ENCODE data around the gene RHBDF1.

Gene RHBDF1

DNA sequence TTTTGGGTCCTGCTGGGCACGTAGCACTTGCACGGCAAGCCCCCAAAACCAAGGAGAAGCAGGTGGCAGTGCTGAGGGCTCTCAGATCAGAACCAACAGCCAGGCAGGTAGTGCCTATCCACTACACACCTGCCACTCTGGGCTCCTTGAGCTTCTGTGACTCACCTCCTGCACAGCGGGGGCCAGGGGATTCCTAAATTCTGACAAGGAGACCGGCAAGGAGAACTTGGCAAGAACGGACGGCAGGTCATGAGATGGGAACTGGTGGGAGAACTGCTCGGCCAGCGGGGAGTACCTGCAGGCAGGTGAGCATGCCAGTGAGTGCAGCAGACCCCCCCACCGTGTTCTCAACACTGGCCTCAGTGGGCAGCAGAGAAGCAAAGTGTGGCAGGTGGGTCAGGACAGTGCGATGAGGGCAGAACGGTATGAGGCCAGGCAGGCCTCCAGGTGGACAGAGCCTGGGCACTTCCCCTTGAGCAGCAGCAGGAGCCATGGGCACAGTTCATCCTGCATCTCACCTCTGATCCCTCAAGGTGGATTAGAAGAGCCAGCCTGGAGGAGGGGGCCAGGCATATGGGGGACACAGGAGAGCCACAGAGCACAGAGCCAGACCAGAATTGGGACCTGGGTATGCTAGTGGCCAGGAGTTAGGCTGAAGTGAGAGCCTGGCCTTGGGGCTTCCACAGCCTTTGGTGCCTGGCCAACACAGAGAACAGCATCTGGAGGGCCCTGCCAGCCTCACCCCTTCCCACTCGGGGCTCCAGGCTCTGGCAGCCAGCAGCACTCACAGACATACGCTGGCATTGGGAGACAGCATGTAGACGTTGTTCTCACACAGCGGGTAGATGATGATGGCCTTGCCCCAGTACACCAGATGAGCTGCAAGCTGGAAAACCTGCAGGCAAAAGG, 20.3 kb upstream of the RHBDF1 start:
- Histone ChIP-seq H3K27ac (ENCODE audit: low read length) (no peak overlapping the region), H3K9me3 (ENCODE audit: control insufficient read depth in 2 of 2, low read length in 2 of 2) (no peaks in the 10 kb centered on the region), H3K4me3 (ENCODE audit: low read length in 2 of 2) (no peak overlapping the region), H3K4me1 (ENCODE audit: control insufficient read depth, insufficient read depth, low read length) (peaks cover 19% of the 10 kb centered on the region), H3K9ac (ENCODE audit: low read length in 2 of 2) (no peak overlapping the region), H3K36me3 (ENCODE audit: control insufficient read depth in 2 of 2, insufficient read depth in 2 of 2, low read length in 2 of 2) (peaks cover 13 to 20% of the 10 kb centered on the region in 2 donors), H3K27me3 (ENCODE audit: control insufficient read depth in 1 of 2, insufficient read depth in 2 of 2, low read length in 2 of 2) (no peaks in the 10 kb centered on the region)

DNA sequence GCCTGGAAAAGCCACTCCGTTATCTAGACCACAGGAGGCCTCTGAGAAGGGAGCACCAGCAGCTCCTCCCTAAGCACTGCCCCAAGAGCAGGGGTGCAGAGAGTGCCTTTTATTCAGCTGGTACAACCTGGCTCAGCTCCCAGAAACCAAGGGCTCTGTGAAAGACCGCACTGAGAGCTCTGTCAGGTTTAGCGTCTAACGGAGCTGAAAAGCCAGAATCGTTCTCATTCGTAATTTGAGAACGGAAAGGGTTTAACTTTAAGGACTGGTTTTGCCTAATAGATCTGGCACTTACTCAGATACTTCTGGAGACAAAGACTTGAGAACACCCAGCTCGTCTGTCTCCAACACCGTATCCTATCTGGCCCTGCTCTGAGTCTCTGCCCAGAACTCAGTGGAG, 19.1 kb upstream of the RHBDF1 start:
- peaks cover 11% of the 10 kb centered on the region for H3K4me1 ChIP-seq (ENCODE audit: control insufficient read depth, insufficient read depth, low read length)
- H3K27me3 ChIP-seq (ENCODE audit: control insufficient read depth in 1 of 2, insufficient read depth in 2 of 2, low read length in 2 of 2), result no peaks in the 10 kb centered on the region
- peak overlapping the region; percentile 44 to 62 for H3K9ac ChIP-seq (ENCODE audit: low read length in 2 of 2)
- H3K4me3 ChIP-seq (ENCODE audit: low read length in 2 of 2), result no peak overlapping the region
- peak overlapping the region; percentile 46 for H3K27ac ChIP-seq (ENCODE audit: low read length)
- no peaks in the 10 kb centered on the region for H3K9me3 ChIP-seq (ENCODE audit: control insufficient read depth in 2 of 2, low read length in 2 of 2)
- peaks cover 20 to 23% of the 10 kb centered on the region in 2 donors for H3K36me3 ChIP-seq (ENCODE audit: control insufficient read depth in 2 of 2, insufficient read depth in 2 of 2, low read length in 2 of 2)

DNA sequence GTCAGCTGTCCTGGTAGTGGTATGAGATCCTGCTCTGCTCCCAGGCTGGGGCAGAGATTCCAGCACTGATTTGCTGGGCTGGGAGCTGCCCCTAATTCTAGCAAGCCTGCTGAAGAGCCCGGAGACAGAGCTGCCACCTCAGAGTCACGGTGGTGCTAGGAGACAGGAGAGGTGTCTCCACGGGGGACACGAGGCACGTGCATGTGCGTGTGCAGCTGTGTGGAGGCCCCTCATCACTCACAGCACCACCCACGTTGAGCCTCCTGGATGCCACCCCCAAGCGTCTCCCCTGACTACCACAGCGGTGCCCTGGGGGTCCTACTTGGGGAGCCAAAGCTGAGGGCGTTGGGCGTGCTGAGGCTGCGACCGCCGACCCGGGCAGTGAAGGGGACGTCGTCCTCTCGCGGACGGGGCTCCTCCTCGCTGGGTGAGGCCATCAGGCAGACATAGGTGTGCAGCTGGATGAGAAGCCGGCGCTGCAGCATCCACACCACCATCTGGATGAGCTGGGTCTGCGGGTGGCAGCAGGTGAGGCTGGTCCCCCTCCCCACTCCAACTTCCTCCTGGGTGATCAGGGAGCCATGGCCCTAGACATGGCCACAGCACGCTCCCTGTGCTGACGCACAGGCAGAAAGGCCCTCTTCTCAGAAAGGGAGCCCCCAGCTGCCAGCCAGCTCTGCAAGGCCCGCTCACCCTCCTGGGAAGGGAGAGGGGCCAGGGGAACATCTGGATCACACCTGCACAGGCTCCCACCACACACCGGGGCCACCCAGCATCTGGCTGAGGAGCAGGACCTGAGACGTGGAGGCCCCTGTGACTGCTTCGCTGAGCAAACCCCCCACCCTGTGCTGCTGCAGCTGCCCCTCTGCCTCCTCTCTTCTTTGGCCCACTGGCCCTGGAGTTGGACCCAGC, 17.2 kb upstream of the RHBDF1 start:
- Histone ChIP-seq H3K27ac (ENCODE audit: low read length) (no peak overlapping the region), H3K9ac (ENCODE audit: low read length in 2 of 2) (no peak overlapping the region), H3K4me1 (ENCODE audit: control insufficient read depth, insufficient read depth, low read length) (peaks cover 20% of the 10 kb centered on the region), H3K36me3 (ENCODE audit: control insufficient read depth in 2 of 2, insufficient read depth in 2 of 2, low read length in 2 of 2) (peaks cover 20 to 30% of the 10 kb centered on the region in 2 donors), H3K9me3 (ENCODE audit: control insufficient read depth in 2 of 2, low read length in 2 of 2) (no peaks in the 10 kb centered on the region), H3K27me3 (ENCODE audit: control insufficient read depth in 1 of 2, insufficient read depth in 2 of 2, low read length in 2 of 2) (no peaks in the 10 kb centered on the region), H3K4me3 (ENCODE audit: low read length in 2 of 2) (no peak overlapping the region)

DNA sequence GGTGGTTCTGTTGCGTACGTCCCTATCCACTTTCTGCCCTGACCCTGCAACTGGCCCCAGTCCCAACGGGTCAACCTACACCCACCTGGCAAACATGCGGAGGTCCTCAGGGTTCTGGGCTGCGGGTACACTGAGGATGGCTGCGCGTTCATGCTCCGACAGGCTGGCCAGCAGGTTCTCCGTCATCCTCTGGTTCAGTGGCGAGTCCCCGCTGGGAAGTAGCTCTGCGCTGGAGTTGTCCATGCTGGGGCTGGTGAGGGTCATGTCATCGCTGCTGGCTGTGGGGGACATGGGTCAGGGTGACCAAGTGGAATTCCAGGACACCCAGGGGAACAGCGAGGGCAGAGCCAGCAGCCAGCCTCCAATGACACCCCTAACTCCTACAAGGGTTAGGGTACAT, 16.2 kb upstream of the RHBDF1 start:
- Histone ChIP-seq H3K9ac (ENCODE audit: low read length in 2 of 2) (no peak overlapping the region), H3K36me3 (ENCODE audit: control insufficient read depth in 2 of 2, insufficient read depth in 2 of 2, low read length in 2 of 2) (peaks cover 20 to 30% of the 10 kb centered on the region in 2 donors), H3K4me3 (ENCODE audit: low read length in 2 of 2) (no peak overlapping the region), H3K27ac (ENCODE audit: low read length) (no peak overlapping the region), H3K27me3 (ENCODE audit: control insufficient read depth in 1 of 2, insufficient read depth in 2 of 2, low read length in 2 of 2) (no peaks in the 10 kb centered on the region), H3K9me3 (ENCODE audit: control insufficient read depth in 2 of 2, low read length in 2 of 2) (no peaks in the 10 kb centered on the region), H3K4me1 (ENCODE audit: control insufficient read depth, insufficient read depth, low read length) (peaks cover 30% of the 10 kb centered on the region)

DNA sequence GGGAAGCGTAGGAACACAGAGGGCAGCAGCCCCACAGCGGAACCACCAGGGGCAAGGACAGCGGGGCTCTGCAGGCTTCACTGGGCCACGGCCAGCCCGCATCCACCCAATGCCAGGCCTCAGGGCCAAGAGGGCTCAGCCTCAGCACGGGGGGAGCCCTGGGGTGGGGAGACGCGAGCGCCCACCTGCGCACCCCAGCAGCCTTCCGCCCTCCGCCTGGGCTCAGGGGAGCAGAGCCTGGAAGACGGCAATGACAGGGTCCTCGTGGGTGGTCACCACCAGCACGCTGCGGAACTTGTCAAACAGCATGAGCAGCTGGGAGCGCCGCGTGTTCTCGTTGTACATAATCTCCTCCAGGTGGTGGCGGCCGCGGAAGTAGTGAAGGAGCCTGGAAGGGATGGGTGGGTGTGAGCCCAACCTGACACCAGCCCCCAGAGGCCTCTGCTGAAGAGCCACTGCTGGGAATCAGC, 14.1 kb upstream of the RHBDF1 start:
- no peak overlapping the region for H3K27ac ChIP-seq (ENCODE audit: low read length)
- no peak overlapping the region for H3K9ac ChIP-seq (ENCODE audit: low read length in 2 of 2)
- H3K27me3 ChIP-seq (ENCODE audit: control insufficient read depth in 1 of 2, insufficient read depth in 2 of 2, low read length in 2 of 2), result no peaks in the 10 kb centered on the region
- H3K36me3 ChIP-seq (ENCODE audit: control insufficient read depth in 2 of 2, insufficient read depth in 2 of 2, low read length in 2 of 2), result peaks cover 20 to 28% of the 10 kb centered on the region in 2 donors
- H3K9me3 ChIP-seq (ENCODE audit: control insufficient read depth in 2 of 2, low read length in 2 of 2), result no peaks in the 10 kb centered on the region
- H3K4me3 ChIP-seq (ENCODE audit: low read length in 2 of 2), result no peak overlapping the region
- peaks cover 23% of the 10 kb centered on the region for H3K4me1 ChIP-seq (ENCODE audit: control insufficient read depth, insufficient read depth, low read length)

DNA sequence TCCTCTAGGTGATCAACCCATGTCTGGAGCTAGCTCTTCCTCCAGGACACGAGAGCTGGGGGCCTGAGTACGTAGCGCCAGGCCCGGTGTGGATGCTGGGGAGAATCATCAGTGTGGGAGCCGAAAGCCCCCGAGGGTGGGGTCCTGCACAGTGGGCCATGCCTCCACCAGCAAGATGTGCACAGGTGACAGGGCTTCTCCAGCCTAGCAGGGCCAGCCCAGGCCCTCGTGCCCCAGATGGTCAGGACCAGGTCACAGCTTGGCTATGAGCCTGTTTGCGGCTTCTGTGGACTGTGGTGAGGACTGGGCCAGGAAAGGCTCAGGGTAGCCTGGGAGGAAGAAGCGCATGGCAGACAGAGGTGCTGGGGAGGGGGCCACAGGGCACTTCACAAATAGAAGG, 13.4 kb upstream of the RHBDF1 start:
- Histone ChIP-seq H3K27me3 (ENCODE audit: control insufficient read depth in 1 of 2, insufficient read depth in 2 of 2, low read length in 2 of 2) (no peaks in the 10 kb centered on the region), H3K9ac (ENCODE audit: low read length in 2 of 2) (no peak overlapping the region), H3K4me3 (ENCODE audit: low read length in 2 of 2) (no peak overlapping the region), H3K36me3 (ENCODE audit: control insufficient read depth in 2 of 2, insufficient read depth in 2 of 2, low read length in 2 of 2) (peaks cover 20 to 28% of the 10 kb centered on the region in 2 donors), H3K27ac (ENCODE audit: low read length) (no peak overlapping the region), H3K9me3 (ENCODE audit: control insufficient read depth in 2 of 2, low read length in 2 of 2) (no peaks in the 10 kb centered on the region), H3K4me1 (ENCODE audit: control insufficient read depth, insufficient read depth, low read length) (peaks cover 19% of the 10 kb centered on the region)

DNA sequence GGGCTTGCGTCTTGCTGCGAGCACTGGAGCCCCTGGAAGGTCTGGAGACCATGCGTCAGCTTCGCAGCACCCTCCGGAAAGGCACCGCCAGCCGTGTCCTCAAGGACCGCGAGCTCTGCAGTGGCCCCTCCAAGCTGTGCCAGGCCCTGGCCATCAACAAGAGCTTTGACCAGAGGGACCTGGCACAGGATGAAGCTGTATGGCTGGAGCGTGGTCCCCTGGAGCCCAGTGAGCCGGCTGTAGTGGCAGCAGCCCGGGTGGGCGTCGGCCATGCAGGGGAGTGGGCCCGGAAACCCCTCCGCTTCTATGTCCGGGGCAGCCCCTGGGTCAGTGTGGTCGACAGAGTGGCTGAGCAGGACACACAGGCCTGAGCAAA, 13.0 kb upstream of the RHBDF1 start:
- Histone ChIP-seq H3K27me3 (ENCODE audit: control insufficient read depth in 1 of 2, insufficient read depth in 2 of 2, low read length in 2 of 2) (no peaks in the 10 kb centered on the region), H3K4me3 (ENCODE audit: low read length in 2 of 2) (no peak overlapping the region), H3K27ac (ENCODE audit: low read length) (no peak overlapping the region), H3K9ac (ENCODE audit: low read length in 2 of 2) (no peak overlapping the region), H3K9me3 (ENCODE audit: control insufficient read depth in 2 of 2, low read length in 2 of 2) (no peaks in the 10 kb centered on the region), H3K4me1 (ENCODE audit: control insufficient read depth, insufficient read depth, low read length) (peaks cover 19% of the 10 kb centered on the region), H3K36me3 (ENCODE audit: control insufficient read depth in 2 of 2, insufficient read depth in 2 of 2, low read length in 2 of 2) (peaks cover 20 to 28% of the 10 kb centered on the region in 2 donors)

DNA sequence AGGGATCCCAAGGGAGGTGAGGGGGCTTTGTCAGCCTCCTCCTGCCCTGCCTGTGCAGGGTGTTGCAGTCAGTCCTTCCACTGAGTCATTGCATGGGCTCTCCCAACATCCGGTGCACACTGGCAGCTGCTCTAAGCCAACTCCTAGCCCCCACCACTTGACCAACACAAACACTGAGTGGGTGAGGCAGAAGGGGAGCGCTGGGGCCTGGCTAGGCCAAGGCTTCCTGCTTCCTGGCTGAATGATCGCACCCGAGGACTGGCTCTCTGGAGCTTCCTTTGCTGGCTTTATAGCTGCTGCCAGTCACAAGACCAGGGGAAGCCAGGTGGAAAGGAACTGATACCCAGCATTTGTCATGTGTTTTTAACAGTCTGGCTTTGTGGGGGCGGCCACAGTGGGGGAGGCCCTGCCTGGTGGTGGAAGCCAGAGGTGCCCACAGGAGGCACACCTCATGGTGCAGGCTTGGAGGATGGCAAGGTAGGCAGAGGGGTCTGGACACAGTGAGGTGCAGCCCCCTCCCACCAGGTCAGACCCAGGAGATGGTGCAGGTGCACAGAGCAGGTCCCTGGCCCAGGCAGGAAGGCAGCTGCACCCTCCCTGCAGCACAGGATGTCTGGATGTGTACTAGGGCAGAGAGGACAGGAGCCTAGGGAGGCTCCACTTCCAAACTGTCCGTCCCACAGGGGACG, 12.4 kb upstream of the RHBDF1 start:
- H3K9ac ChIP-seq (ENCODE audit: low read length in 2 of 2), result no peak overlapping the region
- H3K27ac ChIP-seq (ENCODE audit: low read length), result no peak overlapping the region
- no peaks in the 10 kb centered on the region for H3K27me3 ChIP-seq (ENCODE audit: control insufficient read depth in 1 of 2, insufficient read depth in 2 of 2, low read length in 2 of 2)
- H3K9me3 ChIP-seq (ENCODE audit: control insufficient read depth in 2 of 2, low read length in 2 of 2), result no peaks in the 10 kb centered on the region
- H3K4me3 ChIP-seq (ENCODE audit: low read length in 2 of 2), result no peak overlapping the region
- H3K4me1 ChIP-seq (ENCODE audit: control insufficient read depth, insufficient read depth, low read length), result peaks cover 19% of the 10 kb centered on the region
- H3K36me3 ChIP-seq (ENCODE audit: control insufficient read depth in 2 of 2, insufficient read depth in 2 of 2, low read length in 2 of 2), result peaks cover 23 to 31% of the 10 kb centered on the region in 2 donors

DNA sequence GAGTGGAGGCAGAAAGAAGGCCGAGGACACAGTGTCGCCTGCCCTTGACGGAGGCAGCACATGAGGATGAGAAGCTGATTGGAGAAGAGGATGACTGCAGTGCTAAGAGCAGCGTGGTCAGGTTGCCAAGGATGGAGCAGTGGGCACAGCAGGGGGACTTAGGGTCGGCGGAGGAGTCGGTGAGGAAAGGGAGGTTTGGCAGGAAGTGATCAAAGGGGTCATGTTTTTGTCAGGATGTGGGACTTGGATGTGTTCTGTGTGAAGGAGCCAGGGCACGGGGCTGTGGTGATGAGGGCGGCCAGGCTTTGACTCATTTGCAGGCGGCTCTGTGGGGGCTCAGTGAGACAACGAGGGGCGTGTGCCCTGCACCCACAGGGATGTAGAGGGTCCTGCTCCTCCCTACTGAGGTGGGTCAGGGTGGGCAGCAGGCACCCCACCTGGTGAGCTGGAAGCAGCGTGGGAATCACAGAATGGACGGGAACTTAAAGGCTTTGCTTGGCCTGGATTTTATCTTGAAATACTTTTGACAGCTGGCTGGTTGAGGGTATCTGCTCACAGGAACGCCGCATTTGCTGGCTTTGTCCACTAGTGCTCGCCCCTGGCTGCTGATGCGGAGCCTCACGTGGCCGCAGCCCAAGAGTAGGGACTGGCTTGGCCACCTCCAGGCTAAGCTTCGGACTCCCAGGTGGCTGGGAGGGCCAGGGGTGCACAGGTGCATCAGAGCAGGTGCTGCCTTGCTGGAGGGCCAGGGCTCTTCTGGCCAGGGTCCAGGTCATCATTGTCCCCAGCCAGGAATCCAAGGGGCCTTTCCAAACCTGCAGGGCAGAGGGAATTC, 11.6 kb upstream of the RHBDF1 start:
- H3K36me3 ChIP-seq (ENCODE audit: control insufficient read depth in 2 of 2, insufficient read depth in 2 of 2, low read length in 2 of 2), result peaks cover 27% of the 10 kb centered on the region in 2 donors
- no peak overlapping the region for H3K9ac ChIP-seq (ENCODE audit: low read length in 2 of 2)
- H3K27me3 ChIP-seq (ENCODE audit: control insufficient read depth in 1 of 2, insufficient read depth in 2 of 2, low read length in 2 of 2), result no peaks in the 10 kb centered on the region
- H3K4me1 ChIP-seq (ENCODE audit: control insufficient read depth, insufficient read depth, low read length), result peaks cover 27% of the 10 kb centered on the region
- H3K27ac ChIP-seq (ENCODE audit: low read length), result no peak overlapping the region
- H3K9me3 ChIP-seq (ENCODE audit: control insufficient read depth in 2 of 2, low read length in 2 of 2), result no peaks in the 10 kb centered on the region
- H3K4me3 ChIP-seq (ENCODE audit: low read length in 2 of 2), result no peak overlapping the region

Measured in stomach smooth muscle (tissue), 2 donors.